Measurements from ENCODE around the gene OR2F2.

DNA sequence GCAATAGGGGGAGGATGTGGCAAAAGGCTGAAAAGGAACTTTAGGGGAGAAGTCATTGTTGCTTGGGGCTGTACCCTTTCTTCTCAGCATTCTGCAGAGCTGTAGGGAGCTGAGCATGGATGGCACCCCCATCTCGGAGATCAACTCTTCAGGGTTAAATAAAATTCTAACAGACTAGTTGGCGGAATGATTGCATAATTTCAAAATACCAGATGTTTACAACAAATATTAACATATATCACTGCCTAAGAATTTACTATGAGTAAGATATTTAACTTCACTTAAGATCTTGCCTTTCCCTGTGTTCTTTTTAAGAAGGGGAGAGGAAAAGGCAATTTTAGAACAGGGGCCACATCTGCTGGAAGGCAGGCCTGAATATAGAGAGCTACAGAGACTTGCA lies 19.1 kb downstream of the OR2F2 start:
- TF ChIP-seq, protein P1, sequence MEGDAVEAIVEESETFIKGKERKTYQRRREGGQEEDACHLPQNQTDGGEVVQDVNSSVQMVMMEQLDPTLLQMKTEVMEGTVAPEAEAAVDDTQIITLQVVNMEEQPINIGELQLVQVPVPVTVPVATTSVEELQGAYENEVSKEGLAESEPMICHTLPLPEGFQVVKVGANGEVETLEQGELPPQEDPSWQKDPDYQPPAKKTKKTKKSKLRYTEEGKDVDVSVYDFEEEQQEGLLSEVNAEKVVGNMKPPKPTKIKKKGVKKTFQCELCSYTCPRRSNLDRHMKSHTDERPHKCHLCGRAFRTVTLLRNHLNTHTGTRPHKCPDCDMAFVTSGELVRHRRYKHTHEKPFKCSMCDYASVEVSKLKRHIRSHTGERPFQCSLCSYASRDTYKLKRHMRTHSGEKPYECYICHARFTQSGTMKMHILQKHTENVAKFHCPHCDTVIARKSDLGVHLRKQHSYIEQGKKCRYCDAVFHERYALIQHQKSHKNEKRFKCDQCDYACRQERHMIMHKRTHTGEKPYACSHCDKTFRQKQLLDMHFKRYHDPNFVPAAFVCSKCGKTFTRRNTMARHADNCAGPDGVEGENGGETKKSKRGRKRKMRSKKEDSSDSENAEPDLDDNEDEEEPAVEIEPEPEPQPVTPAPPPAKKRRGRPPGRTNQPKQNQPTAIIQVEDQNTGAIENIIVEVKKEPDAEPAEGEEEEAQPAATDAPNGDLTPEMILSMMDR (IDR thresholded peaks at IDR 0.05): no peak
- TF ChIP-seq POLR2A (IDR thresholded peaks at IDR 0.05; ENCODE audit: low read depth): no peak
- no peak for TF ChIP-seq POLR2AphosphoS5 (IDR thresholded peaks at IDR 0.05)
- TF ChIP-seq EP300 (IDR thresholded peaks at IDR 0.05): no peak

Measured in esophagus muscularis mucosa (tissue), 4 donors.